Ectodermal cell (in vitro differentiated cells): ENCODE data around the gene SRD5A2.
"Not testable (repeated sequence)": the region's sequence is repeated elsewhere in the genome, so short reads cannot be mapped to it uniquely, and the experiment has no call there.

Source experiments
- H3K27ac ChIP-seq: 2 replicates; pipeline ENCODE4 v1.7.0; 2013; ENCODE audit warnings: mild to moderate bottlenecking, low read depth, low read length; ENCODE audit not compliant: insufficient read depth, poor library complexity, severe bottlenecking
- H3K27me3 ChIP-seq: 2 replicates; pipeline ENCODE4 v1.7.0; 2013; ENCODE audit warnings: mild to moderate bottlenecking, low read length; ENCODE audit not compliant: insufficient read depth, control insufficient read depth, poor library complexity, severe bottlenecking
- H3K36me3 ChIP-seq: one replicate; pipeline ENCODE4 v1.7.0; 2013; ENCODE audit warnings: low read length; ENCODE audit not compliant: control insufficient read depth, insufficient read depth
- H3K4me1 ChIP-seq: one replicate; pipeline ENCODE4 v1.7.0; 2013; ENCODE audit warnings: low read length; ENCODE audit not compliant: control insufficient read depth, insufficient read depth
- H3K4me3 ChIP-seq: 2 replicates; pipeline ENCODE4 v1.7.0; 2013; ENCODE audit warnings: low read depth, low read length, control low read depth; ENCODE audit not compliant: insufficient read depth
- H3K9me3 ChIP-seq: 2 replicates; pipeline ENCODE4 v1.7.0; 2013; ENCODE audit warnings: mild to moderate bottlenecking, low read length, moderate library complexity; ENCODE audit not compliant: control insufficient read depth
- WGBS, 2 experiments: methylation state at CpG; one replicate each; pipeline ENCODE4 v1.1.7; 2013; ENCODE audit warnings: missing lambda C conversion rate in 2 of 2; 5-methylcytosine and 5-hydroxymethylcytosine counted together

The SRD5A2 gene

DNA sequence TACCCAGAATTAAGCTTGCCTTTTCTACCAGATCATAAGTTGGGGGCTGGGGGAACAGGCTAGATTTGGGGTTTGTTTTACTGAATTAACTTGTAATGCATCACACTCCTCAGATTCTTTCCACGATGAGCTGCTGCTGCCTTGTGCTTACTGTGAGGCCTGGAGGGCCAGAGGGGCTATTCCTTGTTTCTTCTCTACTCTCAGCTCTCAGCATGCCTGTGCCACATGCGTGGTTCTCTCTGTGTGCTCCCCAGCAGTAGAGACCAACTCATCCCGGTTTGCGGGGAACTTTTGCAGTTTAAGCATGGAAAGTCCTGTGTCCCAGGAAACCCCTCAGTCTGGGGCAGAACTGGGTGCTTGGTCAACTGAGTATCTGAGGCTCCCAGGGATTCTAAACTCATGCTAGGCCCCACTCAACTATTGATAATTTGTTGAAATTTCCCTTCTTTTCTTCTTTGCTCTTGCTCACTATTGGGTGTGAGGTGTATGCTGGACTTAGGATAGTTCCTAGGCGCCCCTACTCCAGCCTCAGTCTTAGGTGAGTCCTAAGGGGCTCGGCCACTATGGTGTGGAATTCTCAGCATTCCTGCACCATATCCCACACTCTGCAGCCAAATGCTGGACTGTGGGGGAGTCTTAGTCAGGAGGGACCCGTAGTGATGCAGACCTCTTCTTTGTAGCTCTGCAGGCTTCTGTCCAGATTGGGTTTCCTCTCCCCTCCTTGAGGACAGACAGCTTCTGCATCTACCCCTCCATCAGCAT is 63.1 kb downstream of the SRD5A2 start:
- Histone ChIP-seq H3K4me1 (no peaks in the 10 kb centered on the region), H3K27me3 (no peaks in the 10 kb centered on the region), H3K36me3 (no peaks in the 10 kb centered on the region), H3K27ac (no peak overlapping the region), H3K4me3 (no peak overlapping the region), H3K9me3 (no peaks in the 10 kb centered on the region)
- WGBS, 2 experiments: 88 to 92% methylated on average over 5 to 7 of the region's 7 CpGs

DNA sequence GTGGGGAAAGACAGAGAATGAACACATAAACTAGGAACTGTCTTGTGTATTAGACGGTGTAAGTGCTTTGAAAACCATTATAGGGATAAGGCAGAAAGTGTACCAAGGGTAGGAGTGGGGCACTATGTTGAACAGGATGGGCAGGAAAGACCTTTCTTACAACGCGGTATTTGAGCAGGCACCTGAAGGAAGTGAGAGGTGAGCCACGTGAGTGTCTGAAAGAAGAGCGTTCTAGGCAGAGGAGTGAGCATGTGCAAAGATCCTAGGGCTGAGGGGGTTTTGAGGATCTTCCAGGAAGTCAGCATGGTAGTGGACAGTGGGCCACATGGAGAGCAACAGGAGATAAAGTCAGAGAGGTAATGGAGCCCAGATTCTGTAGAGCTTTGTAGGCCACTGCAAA is 65.2 kb downstream of the SRD5A2 start:
- no peaks in the 10 kb centered on the region for H3K36me3 ChIP-seq
- no peak overlapping the region for H3K27ac ChIP-seq
- WGBS, 2 experiments: 94 to 96% methylated on average over 5 of the region's 5 CpGs
- no peaks in the 10 kb centered on the region for H3K4me1 ChIP-seq
- no peak overlapping the region for H3K4me3 ChIP-seq
- H3K9me3 ChIP-seq: no peaks in the 10 kb centered on the region
- H3K27me3 ChIP-seq: no peaks in the 10 kb centered on the region

GRCh38 chr2:31513553-31513952 is 67.2 kb downstream of the SRD5A2 start:
- Histone ChIP-seq H3K27ac (no peak overlapping the region), H3K36me3 (no peaks in the 10 kb centered on the region), H3K4me1 (no peaks in the 10 kb centered on the region), H3K9me3 (no peaks in the 10 kb centered on the region), H3K4me3 (no peak overlapping the region), H3K27me3 (no peaks in the 10 kb centered on the region)
- WGBS, 2 experiments: 98% methylated on average over 3 of the region's 3 CpGs

DNA sequence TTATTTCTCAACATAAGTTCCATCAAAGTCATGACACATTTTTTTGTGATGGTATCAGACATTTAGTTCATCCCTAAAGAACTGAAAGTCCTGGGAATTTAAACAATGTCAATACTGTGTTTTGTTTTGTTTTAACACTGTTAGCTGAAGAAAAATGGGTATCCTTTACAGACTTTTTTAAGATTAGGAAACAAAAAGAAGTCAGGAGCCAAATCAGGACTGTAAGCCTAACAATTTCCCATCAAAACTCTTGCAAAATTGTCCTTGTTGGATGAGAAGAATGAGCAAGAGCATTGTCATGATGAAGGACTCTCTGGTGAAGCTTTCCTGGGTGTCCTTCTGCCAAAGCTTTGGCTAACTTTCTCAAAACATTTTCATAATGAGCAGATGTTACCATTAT is 69.4 kb downstream of the SRD5A2 start:
- Histone ChIP-seq H3K36me3 (no peaks in the 10 kb centered on the region), H3K4me1 (no peaks in the 10 kb centered on the region), H3K9me3 (no peaks in the 10 kb centered on the region), H3K4me3 (no peak overlapping the region), H3K27ac (no peak overlapping the region), H3K27me3 (no peaks in the 10 kb centered on the region)

- Histone ChIP-seq H3K9me3 (no peaks in the 10 kb centered on the region), H3K4me1 (no peaks in the 10 kb centered on the region), H3K27me3 (no peaks in the 10 kb centered on the region), H3K4me3 (no peak overlapping the region), H3K36me3 (no peaks in the 10 kb centered on the region), H3K27ac (no peak overlapping the region)
- 60 to 68% methylated on average over 2 of the region's 2 CpGs for WGBS, 2 experiments
These were observed 75.6 kb downstream of the SRD5A2 start for GRCh38 chr2:31505111-31505510.

GRCh38 chr2:31504311-31504710 is 76.4 kb downstream of the SRD5A2 start:
- Histone ChIP-seq H3K36me3 (no peaks in the 10 kb centered on the region), H3K4me1 (no peaks in the 10 kb centered on the region), H3K27ac (no peak overlapping the region), H3K27me3 (no peaks in the 10 kb centered on the region), H3K9me3 (no peaks in the 10 kb centered on the region), H3K4me3 (no peak overlapping the region)
- 82 to 97% methylated on average over 1 to 2 of the region's 2 CpGs for WGBS, 2 experiments

DNA sequence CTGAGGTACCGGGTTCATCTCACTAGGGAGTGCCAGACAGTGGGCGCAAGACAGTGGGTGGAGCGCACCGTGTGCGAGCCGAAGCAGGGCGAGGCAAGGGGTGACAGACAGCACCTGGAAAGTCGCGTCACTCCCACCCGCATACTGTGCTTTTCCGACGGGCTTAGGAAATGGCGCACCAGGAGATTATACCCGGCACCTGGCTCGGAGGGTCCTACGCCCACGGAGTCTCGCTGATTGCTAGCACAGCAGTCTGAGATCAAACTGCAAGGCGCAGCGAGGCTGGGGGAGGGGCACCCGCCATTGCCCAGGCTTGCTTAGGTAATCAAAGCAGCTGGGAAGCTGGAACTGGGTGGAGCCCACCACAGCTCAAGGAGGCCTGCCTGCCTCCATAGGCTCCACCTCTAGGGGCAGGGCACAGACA is 84.3 kb downstream of the SRD5A2 start:
- not testable (repeated sequence) for H3K27me3 ChIP-seq, H3K9me3 ChIP-seq, H3K27ac ChIP-seq, H3K4me1 ChIP-seq, H3K36me3 ChIP-seq
- H3K4me3 ChIP-seq: peak overlapping the region; percentile 29
- 39 to 40% methylated on average over 21 of the region's 21 CpGs for WGBS, 2 experiments

DNA sequence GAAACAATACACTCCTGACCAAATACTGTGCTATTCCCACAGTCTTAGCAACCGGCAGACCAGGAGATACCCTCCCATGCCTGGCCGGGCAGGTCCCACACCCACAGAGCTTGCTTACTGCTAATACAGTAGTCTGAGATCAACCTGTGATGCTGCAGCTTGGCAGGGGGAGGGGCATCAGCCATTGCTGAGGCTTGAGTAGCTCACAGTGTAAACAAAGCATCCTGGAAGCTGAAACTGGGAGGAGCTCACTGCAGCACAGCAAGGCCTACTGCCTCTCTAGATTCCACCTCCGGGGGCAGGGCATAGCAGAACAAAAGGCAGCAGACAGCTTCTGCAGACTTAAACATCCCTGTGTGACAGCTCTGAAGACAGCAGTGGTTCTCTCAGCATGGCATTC is 91.4 kb downstream of the SRD5A2 start:
- peak overlapping the region; percentile 67 for H3K27ac ChIP-seq
- WGBS, 2 experiments: 33 to 37% methylated on average over 3 of the region's 3 CpGs
- H3K4me1 ChIP-seq, H3K27me3 ChIP-seq, H3K4me3 ChIP-seq, H3K9me3 ChIP-seq, H3K36me3 ChIP-seq: not testable (repeated sequence)

DNA sequence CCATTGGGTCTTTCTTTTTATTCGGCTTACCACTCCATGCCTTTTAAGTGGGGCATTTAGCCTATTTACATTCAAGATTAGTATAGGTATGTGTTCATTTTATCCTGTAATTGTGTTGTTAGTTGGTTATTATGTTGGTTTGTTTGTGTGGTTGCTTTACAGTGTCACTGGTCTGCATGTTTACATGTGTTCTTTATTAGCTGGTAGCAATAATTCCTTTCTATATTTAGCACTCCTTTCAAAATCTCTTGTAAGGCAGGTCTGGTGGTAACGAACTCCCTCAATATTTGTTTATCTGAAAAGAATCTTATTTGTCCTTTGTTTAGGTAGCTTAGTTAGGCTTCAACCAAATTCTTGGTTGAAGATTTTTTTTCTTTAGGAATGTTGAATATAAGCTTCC is 97.5 kb downstream of the SRD5A2 start:
- Histone ChIP-seq H3K4me1 (no peaks in the 10 kb centered on the region), H3K9me3 (no peaks in the 10 kb centered on the region), H3K27ac (no peak overlapping the region), H3K4me3 (no peak overlapping the region), H3K36me3 (no peaks in the 10 kb centered on the region), H3K27me3 (no peaks in the 10 kb centered on the region)
- 88 to 93% methylated on average over 1 to 2 of the region's 2 CpGs for WGBS, 2 experiments

DNA sequence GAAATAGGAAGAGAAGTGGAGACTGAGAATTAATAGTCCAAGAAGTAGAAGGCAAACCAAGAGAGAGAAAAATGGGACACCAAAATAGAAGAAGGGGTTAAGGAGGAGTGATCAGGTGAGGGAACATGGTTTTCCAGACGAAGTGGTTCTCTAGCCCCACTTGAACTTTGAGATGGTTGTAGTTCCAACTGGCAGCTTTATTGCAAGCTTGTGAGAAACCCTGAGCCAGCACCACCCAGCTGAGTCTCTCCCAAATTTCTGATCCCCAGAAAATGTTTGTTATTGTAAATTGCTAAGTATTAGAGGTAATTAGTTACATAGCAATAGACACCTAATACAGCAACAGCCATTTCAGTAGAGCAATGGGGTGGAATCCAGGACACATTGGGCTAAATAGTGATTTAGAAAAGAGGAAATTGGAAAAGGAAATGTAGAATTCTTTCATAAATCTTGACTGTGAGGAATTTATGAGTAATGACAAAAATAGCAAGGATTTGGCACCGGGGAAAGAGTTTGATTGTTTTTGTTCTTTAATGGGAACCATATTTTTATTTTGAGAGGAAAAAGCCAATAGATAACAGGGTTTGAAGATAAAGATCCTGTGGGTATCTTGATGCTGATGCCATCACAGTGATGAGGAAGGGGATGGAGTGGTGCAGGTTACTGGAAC is 104.1 kb downstream of the SRD5A2 start:
- no peaks in the 10 kb centered on the region for H3K27me3 ChIP-seq
- no peak overlapping the region for H3K27ac ChIP-seq
- H3K4me3 ChIP-seq: no peak overlapping the region
- H3K36me3 ChIP-seq: no peaks in the 10 kb centered on the region
- no peaks in the 10 kb centered on the region for H3K4me1 ChIP-seq
- no peaks in the 10 kb centered on the region for H3K9me3 ChIP-seq
- WGBS, 2 experiments: 93 to 94% methylated on average over 2 of the region's 2 CpGs
